Fibroblast of skin of right biceps (primary cell): Measurements from ENCODE around the gene TMEM143.
"Not testable (repeated sequence)": the region's sequence is repeated elsewhere in the genome, so short reads cannot be mapped to it uniquely, and the experiment has no call there.

Source experiments
- DNase-seq: peaks from one replicate; pipeline ENCODE4 v3.0.0-alpha.2; 2013

Gene TMEM143

DNA sequence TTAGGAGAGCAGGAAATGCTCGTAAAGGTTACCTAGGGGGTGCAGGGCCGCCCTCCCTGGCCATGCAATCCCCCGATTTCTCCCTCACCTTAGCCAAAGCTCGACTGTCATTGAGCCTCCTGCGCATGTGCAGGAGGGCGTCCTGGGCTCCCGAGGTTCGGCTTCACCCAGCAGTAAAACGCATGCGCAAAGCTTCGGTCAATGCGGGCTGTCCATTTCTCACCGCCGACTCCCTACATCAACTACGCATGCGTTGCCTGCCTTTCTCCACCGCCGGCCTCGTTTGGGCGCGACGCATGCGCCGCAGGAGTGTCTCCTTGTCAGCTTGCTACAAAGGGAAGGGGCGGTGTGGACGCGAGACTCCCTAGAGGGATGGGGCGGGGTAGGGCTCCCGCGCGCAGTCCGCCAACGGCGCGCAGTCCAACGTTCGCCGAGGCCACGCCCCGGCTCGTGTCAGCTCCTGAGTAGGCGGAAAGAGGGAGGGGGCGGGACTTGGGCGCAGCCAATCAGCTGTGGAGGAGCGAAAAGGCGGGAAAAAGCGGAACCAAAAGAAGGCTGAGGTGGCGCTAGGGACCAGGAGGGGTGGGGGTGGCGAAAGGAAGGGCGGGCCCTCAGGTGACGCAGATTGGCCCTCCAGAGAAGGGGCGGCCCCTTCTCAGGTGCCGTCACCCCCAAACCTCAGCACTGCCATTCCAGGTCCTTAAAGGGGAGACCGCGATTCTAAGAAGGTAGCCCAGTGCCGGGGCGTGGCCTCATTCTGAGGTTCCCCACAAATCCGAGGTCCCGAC lies at the start of gene TMEM143, which contains the start of gene SYNGR4:
TMEM143 (minus strand) TSS at position 131 of the 788 bp plus-strand sequence; CDS start at position 111, 20 bp downstream.
SYNGR4 (plus strand) TSS at position 558 of the 788 bp plus-strand sequence. CDS start 1,476 bp downstream, outside the sequence.
- DNase-seq: peak; percentile 99

DNA sequence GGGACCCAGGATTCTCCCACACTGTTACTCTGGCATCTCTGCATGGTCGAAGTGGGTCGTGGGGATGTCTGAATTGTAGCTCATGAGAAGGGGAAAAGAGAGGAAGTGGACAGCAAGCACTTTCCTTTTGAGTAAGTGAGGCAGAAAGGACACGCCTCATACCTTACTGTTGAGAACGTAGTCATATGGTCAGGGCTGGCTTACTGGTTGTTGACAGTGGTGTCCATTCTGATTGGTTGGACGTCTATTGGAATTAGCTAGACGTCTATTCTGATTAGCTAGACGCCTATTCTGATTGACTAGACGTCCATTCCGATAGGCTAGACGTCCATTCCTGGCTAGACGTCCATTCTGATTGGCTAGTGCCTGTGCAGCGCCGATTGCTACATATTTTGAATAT lies 42.1 kb upstream of the TMEM143 start:
- DNase-seq: no peak

DNA sequence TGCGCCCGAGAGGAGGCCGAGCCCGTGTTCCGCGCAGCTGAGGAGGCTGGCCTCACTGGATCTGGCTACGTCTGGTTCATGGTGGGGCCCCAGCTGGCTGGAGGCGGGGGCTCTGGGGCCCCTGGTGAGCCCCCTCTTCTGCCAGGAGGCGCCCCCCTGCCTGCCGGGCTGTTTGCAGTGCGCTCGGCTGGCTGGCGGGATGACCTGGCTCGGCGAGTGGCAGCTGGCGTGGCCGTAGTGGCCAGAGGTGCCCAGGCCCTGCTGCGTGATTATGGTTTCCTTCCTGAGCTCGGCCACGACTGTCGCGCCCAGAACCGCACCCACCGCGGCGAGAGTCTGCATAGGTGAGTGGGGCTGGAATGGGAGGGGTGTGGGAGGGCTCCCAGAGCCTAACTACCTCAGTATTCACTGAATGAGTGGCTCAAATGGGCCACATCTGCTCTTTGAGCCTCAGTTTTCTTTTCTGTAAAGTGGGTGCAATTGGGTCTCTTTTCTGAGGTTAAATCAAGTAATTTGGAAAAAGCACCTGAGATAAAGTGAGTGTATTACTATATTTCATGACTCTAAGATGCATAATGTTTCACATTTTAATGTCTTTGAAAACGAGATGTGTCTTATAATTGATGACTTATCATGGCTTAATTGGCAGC lies 41.4 kb upstream of the TMEM143 start:
- no peak for DNase-seq

DNA sequence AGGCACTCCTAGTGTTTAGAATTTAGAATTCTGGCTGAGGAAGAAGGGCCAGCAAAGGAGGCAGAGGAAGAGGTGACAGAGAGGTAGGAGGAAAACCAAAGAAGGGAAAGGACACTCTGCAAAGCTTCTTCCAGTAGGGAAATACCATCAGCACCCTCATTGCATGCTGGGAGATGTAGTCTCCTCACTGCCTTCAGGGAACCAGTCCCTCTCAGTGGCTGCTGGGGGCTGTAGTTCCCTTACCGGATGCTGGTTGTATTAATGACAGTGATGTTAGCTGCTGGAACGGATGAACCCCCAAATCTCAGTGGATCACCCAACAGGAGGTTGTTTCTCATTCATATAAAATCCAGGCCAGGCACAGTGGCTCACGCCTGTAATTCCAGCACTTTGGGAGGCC lies 39.9 kb upstream of the TMEM143 start:
- peak; percentile 63 for DNase-seq

DNA sequence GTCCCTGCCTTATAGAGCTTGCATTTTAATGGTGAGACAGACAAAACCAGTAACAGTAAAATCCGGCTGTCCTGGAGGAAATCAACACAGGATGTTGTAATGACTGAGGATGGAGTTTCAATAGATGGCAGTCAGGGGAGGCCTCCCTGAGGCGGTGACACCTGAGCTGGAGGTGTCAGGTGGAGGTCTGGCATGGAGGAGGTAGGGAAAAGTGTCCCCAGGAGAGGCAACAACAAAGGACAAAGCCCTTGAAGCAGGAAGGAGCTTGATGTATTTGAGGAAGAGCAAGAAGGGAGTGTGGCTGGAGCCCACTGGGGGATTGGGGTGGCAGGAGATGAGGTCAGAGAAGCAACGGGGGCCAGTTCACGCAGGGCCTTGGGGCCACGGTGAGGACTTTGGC lies 37.5 kb upstream of the TMEM143 start:
- no peak for DNase-seq

DNA sequence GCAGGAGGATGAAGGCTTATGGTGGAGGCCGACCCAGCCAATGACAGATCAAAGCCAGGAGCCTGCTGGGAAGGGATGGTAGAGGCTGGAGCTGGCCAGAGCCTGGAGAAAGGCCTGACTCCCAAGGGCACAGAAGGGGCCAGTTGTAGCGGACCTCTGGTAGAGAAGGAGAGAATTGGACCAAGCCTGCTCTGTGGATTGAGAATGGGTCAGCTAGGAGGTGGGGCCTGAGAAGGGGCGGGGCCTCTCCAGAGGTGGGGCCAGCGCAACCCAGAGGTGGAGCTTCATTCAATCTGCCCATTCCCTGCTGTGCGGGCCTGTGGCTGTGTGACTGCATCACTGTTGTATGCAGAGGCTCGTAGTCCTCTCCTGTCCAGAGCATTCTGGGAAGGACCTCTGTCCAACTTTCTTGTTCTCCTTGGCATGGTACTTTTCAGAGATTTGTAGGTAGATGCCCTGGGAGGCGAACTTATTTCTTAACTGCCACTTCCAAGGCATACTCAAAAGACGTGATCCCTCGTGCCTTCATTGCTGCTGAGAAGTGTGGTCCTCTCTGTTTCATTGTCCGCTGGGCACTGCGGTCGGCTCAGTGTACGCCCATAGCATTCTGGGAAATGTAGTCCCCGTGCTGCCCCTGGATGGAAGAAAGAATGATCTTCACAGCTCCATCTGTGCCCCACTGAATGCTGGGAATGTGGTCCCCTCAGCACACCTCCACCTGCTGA lies 36.4 kb upstream of the TMEM143 start:
- DNase-seq: peak; percentile 81

DNA sequence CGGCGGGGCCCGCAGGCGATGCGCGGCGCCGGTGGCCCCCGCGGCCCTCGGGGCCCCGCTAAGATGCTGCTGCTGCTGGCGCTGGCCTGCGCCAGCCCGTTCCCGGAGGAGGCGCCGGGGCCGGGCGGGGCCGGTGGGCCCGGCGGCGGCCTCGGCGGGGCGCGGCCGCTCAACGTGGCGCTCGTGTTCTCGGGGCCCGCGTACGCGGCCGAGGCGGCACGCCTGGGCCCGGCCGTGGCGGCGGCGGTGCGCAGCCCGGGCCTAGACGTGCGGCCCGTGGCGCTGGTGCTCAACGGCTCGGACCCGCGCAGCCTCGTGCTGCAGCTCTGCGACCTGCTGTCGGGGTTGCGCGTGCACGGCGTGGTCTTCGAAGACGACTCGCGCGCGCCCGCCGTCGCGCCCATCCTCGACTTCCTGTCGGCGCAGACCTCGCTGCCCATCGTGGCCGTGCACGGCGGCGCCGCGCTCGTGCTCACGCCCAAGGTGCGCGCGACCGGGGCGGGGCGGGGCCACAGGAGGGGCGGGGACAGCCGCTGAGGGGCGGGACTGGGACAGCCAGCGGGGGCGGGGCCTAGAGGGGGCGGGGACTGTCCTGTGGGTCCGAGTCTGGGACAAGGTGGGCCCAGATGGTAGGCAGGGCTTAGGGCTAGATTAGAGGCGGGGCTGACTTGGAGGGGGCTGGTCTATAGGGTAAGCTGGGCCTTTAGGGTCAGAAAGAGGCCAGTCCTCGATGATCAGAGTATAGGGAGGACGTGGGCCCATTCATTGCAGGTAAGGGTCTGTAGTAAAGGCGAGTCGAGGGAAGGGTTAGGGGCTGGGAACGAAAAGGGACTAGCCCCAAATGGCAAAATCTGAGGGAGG lies 34.9 kb upstream of the TMEM143 start:
- peak; percentile 90 for DNase-seq

DNA sequence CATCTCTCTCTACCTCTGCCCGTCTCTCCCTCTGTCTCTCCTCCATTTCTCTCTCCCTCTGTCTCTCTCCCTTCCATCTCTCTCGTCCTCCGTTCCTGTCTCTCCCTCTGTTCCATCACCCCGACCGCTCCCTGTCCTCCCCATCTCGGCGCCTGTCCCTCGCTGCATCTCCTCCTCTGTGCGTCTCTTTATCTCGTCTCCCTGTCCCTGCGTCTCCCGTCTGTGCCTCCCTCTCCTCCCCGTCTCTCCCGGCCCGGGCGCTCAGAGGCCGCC lies 34.3 kb upstream of the TMEM143 start:
- DNase-seq: no peak

DNA sequence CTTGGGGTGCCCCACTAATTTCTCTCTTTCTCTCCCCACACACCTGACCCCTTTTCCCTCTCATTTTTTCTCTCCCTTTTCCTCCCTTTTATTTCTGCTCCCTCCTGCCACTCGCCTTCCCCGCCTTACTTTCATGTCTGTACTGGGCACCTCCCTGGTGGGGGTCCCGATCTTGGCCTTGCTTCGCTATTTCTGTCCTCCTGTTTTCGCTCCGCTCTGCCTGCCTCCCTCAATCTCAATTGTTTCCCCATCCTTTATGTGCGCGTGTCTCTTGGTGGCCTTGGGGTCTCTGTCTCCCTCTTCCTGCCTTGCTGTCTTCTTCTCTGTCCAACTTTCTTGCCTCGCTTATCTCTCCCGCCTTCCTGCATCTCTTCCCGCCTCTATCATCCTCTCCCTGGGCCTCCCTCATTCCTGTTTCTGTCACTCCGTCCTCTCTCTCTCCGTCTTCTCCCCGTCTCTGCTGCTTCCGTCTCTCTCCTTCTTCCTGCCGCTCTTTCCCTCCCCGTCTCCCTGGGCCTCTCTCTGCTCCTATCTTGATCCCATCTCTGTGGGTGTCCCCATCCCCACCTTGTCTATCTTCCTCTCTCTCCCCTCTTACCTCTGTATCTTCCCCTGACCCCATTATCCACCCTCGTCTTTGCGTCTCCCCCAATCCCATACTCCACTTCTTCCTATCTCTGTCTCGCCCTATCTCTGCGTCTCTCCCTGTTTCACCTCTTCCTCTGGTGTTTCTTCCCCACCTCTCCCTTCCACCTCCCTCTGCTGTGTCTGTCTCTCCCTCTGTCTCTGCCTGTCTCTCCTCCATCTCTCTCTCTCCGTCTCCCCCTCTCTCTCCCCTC lies 33.7 kb upstream of the TMEM143 start:
- DNase-seq: peak; percentile 36

DNA sequence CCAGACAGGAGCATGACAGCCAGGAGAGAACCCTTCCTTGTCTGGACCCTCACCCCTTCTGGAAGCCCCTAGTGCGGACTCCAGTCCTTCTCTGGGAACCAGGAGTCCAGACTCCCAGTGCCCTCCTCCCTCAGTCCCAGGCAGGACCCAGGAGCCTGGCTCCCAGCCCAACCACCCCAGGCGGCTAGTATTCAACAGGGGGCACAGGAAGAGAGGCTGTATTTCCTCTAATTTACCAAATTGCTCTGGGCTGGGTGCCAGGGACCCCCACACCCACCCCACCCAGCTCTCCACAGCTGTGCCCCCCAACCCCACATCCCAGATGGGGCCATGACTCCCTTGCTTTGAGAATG lies 33.1 kb upstream of the TMEM143 start:
- DNase-seq: no peak

DNA sequence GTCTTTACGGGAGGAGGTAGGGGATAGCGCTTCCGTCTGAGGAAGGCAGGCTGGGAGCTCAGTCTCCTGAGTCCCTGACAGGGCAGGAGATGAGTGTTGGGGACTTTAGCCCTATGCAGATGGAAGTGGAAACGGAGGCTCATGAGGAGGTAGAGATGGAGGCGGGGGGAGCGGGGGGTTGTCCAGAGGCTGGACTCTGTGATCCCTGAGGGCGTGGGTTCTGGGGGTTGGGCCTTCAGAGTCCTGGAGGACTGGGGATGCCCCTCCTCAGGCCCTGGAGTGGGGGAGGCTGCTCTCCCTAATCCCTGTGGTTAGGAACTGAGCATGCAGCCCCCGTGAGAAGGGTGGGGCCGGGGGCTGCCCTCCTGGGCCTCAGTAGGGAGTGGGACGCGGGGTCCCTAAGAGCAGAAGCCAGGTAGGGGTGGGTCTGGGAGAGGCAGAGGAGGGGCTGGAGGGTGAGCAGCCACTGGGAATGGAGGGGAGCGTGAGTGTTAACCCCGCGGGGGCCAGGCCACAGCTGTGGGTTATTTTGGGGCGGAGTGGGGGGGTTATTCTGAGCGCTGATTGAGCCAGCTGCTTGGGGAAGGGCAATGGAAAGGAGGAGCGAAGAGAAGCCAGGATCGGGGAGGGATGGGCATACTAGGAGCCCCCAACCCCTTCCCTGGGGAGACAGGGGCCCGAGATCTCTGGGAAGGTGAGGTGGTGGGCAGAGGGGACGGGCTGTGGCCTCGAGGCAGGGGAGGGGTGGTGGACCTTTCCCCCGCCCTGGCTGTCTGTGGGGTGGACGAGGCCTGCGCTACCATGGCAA lies 32.5 kb upstream of the TMEM143 start:
- DNase-seq: no peak

DNA sequence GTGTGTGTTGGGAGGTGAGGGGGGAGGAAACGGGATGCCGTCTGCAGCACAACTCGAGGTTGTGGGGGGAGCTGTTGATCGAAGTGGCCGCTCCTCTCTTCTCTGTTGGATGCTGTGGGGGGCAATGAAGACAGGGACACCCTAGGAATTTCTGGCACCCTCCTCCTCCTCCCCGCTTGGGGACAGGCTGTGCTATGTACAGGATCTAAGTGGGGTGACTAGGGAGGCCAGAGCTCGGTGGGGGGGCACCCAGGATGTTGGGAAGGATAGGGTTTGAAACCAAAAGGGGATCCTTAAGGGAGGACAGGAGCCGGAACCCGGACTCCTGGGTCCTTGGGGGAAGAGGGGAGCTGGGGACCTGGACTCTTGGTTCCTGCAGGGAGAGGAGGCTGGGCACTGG lies 31.8 kb upstream of the TMEM143 start:
- no peak for DNase-seq

DNA sequence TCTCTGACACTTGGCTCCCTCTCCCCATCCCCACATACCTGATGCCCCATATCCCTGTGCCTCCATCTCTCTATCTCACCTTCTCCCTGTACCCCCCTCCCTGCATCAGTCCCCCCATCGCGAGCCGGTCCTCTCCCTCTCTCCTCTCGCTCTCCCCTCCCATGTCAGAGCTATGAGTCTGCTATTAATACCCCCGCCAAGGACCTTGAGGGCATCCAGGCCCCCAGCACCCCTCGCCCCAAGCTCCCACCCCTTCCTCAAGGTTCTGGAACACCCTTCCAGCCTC lies 31.4 kb upstream of the TMEM143 start:
- no peak for DNase-seq

DNA sequence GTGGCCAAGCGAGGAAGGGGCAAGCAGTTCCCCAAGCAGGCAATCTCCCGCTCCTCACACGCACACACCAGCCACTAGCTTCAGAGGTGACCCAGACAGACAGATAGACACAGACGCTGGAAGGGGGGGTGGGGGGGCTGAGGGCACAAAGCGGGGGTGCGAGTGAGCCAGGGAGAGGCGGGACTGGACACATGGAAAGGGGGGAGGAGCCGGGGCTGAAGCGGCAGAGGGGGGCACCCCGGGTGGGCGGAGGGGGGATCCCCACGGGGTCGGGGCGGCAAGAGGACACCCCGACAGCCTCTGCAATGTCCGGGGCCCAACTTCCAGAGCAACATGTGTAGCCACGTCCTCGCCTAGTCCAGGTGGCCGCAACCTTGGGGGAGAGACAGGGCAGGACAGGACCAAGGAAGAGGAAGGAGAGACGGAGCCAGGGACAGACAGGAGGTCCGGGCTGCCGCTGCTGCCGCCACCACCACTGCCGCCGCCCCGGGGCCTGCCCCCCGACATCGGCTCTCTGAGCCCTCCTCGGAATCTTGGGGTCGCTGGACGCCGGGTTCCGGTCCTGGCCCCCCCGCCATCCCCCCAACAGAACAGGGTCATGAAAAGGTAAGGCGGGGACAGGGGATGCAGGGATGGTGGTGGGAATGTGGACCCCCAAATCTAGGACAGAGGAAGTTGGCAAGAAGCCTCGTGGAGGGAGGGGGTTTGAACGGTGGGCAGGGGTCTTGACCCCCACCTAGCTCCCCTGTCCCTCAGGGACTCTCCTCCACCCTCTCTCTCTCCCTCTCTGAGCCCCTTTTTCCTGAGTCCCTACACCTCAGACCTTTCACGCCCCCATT lies 30.8 kb upstream of the TMEM143 start:
- DNase-seq: no peak

DNA sequence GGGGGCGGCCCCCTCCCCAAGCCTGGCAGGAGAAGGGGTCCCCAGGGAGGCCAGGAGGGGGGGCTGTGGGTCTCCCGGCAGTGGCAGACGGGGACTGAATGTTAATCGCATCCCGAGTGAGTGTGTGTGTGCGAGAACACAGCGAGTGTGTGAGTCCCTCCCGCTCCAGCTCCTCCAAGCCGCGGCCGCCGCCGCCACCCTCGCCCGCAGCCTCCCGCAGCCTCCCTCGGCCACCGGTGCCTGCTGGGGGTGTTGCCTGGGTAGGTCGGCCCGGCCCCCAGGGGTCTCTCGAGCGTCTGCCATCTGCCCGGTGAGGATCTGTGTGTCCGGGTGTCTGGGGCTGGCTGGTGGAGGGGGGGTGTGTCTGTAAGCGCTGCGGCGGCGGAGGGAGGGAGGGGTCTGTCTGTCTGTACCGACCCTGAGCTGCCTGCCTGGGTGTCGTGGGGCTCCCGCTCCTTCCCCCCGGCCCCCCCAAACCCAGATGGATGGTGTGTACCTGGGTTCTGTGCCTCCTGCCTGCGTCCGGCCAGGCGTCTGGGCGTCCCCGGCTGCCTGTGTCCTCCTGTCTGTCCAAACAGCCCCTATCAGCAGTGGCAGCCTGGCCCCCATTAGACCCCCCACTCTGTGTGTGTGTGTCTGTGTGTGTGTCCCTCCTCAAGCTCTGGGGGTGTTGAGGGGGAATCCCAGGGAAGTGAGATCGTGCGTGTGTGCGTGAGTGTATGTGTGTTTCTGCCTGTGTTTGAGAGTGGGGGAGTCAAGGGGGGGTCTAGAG lies 30.0 kb upstream of the TMEM143 start, which contains the start of gene GRIN2D:
GRIN2D (plus strand) TSS at position 110 of the 772 bp plus-strand sequence. CDS start 4,725 bp downstream, outside the sequence.
- DNase-seq: peak; percentile 53

DNA sequence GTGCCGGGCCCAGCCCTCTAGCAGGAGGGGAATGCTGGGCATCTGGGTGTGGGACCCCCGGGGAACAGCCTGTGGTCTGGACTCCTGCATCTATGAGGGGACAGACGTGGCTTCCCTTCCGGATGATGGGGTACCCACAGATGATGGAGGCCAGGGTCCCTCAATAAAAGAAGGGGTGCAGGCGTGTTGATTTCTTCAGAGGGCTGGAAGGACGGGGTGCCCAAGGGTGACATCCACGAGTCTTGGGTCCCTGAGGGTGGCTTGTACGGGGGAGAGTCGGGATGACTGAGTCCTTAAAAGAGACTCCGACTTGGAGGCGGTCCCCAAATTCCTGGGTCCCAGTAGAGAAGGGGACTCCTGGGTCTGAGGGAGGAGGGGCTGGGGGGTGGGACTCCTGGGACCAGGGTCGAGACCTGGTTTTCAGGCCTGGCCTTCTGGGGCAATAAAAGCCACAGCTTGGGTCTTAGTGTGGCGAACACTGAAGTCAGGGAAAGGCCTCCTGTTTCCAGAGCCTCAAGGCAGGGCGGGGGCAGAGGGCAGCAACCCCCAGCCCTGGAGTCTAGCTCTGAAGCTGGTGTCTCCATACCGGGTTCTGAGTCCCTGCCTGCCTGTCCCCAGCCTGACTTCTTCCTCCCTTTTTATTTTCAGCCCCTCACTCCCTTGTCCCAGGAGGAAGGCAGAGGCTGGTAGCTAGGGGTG lies 29.3 kb upstream of the TMEM143 start:
- DNase-seq: no peak

DNA sequence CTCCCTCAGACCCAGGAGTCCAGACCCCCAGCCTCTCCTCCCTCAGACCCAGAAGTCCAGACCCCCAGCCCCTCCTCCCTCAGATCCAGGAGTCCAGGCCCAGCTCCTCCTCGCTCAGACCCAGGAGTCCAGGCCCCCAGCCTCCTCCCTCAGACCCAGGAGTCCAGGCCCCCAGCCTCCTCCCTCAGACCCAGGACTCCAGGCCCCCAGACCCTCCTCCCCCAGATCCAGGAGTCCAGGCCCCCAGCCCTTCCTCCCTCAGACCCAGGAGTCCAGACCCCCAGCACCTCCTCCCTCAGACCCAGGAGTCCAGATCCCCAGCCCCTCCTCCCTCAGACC lies 28.2 kb upstream of the TMEM143 start:
- DNase-seq: not testable (repeated sequence)

DNA sequence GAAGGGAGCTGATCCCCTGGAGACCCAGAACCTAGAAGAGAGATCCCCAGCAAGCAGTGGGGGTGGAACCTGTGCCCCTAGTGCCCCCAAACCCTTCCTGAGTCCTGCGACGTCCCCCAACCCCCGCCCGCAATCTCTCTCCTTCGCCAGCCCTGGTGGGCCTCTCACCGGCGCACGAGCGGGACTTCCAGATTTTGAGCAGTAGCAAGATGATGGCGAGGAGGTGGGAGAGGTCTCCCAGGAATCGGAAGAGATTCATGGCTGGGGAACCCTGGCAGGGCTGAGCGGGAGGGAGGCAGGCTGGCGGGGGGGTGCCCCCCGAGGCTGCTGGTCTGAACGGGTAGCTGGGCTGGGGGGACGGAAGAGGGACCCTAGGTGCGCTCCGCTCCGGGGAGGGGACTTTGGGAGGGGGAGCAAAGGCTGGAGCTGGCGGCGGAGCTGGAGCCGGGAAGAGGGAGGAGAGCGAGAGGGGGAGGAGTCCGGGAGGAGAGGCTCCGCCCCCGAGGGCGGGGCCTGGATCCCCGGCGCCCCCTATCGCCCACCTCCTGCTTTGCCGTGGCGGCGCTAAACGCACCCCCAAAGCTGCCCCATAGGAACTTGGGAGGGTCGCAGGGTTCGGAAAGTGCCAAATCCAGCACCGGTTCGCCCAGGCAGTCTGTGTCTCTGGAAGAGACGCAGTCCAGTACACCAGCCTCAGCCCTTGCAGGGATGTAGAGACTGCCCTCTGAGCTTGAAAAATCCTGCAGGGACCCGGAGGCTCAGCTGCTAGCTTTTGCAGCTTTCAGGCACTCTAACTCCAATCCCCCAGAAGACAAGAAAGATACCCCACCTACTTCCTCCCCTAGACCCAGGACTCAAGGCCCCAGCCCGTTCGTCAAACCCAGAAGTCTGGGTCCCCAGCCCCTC lies 27.6 kb upstream of the TMEM143 start, which contains the start of gene KDELR1:
KDELR1 (minus strand) TSS at position 452 of the 906 bp plus-strand sequence; CDS start at position 259, 193 bp downstream.
- DNase-seq: peak; percentile 77
